ENCODE data around the gene RHOF. TPM values are rescaled to one million over a fixed set of nuclear protein-coding genes. Genes with fewer than 3 reads are reported as not detected.

The RHOF gene
- total and polyA plus RNA-seq, 2 of the 13 experiments (the other 11 are each of a cell fraction or from before 2014, with no cell fraction given), result 14.6 to 32.2 TPM

DNA sequence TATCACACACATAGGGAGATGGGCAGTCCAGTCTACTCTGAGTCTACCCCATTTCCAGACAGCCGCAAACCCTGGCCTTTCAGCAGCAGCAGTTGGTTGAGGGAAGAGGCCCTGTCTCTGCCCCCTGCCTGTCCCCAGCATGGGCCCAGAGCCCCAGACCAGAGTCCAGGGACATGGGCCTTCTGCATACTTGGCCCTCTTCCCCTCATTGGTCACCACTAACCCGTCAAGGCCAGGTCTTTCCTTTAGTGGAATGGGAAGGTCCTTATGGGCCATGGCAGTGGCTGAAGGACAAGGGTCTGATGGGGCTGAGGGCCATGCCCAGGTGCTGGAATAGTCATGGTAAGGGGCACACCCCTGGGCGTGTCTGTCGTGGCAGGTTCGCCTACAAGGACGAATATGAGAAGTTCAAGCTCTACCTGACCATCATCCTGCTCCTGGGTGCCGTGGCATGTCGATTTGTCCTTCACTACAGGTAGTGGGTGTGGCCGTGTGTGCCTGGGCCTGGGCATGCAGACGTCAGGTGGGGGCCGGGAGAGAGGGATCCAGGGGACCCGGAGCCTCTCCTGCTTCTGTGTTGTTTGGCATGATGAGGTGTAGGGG lies 41.6 kb downstream of the RHOF start (continued):
- peak; percentile 84 for TF ChIP-seq HNF4A (CRISPR knock-in tag; IDR thresholded peaks at IDR 0.05)
- TF ChIP-seq ZNF891 (CRISPR knock-in tag; IDR thresholded peaks at IDR 0.05), result no peak
- TF ChIP-seq GATAD2A (CRISPR knock-in tag; IDR thresholded peaks at IDR 0.05), result 0 out of 2 replicates have a peak, but pooled peaks have one; percentile 12
- TF ChIP-seq ZBTB38 (CRISPR knock-in tag; IDR thresholded peaks at IDR 0.05), result peak; percentile 93
- TF ChIP-seq RARA (CRISPR knock-in tag; IDR thresholded peaks at IDR 0.05), result no peak
- no peak for TF ChIP-seq RFXANK (CRISPR knock-in tag; IDR thresholded peaks at IDR 0.05)
- TF ChIP-seq, protein P1, sequence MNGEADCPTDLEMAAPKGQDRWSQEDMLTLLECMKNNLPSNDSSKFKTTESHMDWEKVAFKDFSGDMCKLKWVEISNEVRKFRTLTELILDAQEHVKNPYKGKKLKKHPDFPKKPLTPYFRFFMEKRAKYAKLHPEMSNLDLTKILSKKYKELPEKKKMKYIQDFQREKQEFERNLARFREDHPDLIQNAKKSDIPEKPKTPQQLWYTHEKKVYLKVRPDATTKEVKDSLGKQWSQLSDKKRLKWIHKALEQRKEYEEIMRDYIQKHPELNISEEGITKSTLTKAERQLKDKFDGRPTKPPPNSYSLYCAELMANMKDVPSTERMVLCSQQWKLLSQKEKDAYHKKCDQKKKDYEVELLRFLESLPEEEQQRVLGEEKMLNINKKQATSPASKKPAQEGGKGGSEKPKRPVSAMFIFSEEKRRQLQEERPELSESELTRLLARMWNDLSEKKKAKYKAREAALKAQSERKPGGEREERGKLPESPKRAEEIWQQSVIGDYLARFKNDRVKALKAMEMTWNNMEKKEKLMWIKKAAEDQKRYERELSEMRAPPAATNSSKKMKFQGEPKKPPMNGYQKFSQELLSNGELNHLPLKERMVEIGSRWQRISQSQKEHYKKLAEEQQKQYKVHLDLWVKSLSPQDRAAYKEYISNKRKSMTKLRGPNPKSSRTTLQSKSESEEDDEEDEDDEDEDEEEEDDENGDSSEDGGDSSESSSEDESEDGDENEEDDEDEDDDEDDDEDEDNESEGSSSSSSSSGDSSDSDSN (CRISPR knock-in tag; IDR thresholded peaks at IDR 0.05), result peak; percentile 54; the same call in 1 of the 2 replicates
- TF ChIP-seq HINFP (CRISPR knock-in tag; IDR thresholded peaks at IDR 0.05; ENCODE audit: low read depth), result peak; percentile 45; the same call in 1 of the 2 replicates
- peak; percentile 47; the same call in 1 of the 2 replicates for TF ChIP-seq MTA1 (CRISPR knock-in tag; IDR thresholded peaks at IDR 0.05; ENCODE audit: borderline replicate concordance)
- TF ChIP-seq, protein P2, sequence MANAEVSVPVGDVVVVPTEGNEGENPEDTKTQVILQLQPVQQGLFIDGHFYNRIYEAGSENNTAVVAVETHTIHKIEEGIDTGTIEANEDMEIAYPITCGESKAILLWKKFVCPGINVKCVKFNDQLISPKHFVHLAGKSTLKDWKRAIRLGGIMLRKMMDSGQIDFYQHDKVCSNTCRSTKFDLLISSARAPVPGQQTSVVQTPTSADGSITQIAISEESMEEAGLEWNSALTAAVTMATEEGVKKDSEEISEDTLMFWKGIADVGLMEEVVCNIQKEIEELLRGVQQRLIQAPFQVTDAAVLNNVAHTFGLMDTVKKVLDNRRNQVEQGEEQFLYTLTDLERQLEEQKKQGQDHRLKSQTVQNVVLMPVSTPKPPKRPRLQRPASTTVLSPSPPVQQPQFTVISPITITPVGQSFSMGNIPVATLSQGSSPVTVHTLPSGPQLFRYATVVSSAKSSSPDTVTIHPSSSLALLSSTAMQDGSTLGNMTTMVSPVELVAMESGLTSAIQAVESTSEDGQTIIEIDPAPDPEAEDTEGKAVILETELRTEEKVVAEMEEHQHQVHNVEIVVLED (CRISPR knock-in tag; IDR thresholded peaks at IDR 0.05; ENCODE audit: borderline replicate concordance), result no peak
- TF ChIP-seq KDM4B (CRISPR knock-in tag; IDR thresholded peaks at IDR 0.05), result no peak
- peak; percentile 71 for TF ChIP-seq KDM6A (CRISPR knock-in tag; IDR thresholded peaks at IDR 0.05; ENCODE audit: low read depth)
- TF ChIP-seq, protein P3, sequence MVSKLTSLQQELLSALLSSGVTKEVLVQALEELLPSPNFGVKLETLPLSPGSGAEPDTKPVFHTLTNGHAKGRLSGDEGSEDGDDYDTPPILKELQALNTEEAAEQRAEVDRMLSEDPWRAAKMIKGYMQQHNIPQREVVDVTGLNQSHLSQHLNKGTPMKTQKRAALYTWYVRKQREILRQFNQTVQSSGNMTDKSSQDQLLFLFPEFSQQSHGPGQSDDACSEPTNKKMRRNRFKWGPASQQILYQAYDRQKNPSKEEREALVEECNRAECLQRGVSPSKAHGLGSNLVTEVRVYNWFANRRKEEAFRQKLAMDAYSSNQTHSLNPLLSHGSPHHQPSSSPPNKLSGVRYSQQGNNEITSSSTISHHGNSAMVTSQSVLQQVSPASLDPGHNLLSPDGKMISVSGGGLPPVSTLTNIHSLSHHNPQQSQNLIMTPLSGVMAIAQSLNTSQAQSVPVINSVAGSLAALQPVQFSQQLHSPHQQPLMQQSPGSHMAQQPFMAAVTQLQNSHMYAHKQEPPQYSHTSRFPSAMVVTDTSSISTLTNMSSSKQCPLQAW (CRISPR knock-in tag; IDR thresholded peaks at IDR 0.05), result peak; percentile 27; the same call in 1 of the 2 replicates

All from HepG2 (cell line).